AG09319 (cell line): Measurements from ENCODE around the gene KRT13.

Source experiments
- DNase-seq: peaks from one replicate; pipeline ENCODE4 v3.0.0-alpha.2; 2010; ENCODE audit warnings: low read depth; ENCODE audit errors: extremely low read depth
- CTCF ChIP-seq: IDR thresholded peaks from 2 replicates; pipeline ENCODE4 v1.5.1; 2011; ENCODE audit warnings: low read depth, mild to moderate bottlenecking, inconsistent platforms, low read length, moderate library complexity

KRT13 gene

DNA sequence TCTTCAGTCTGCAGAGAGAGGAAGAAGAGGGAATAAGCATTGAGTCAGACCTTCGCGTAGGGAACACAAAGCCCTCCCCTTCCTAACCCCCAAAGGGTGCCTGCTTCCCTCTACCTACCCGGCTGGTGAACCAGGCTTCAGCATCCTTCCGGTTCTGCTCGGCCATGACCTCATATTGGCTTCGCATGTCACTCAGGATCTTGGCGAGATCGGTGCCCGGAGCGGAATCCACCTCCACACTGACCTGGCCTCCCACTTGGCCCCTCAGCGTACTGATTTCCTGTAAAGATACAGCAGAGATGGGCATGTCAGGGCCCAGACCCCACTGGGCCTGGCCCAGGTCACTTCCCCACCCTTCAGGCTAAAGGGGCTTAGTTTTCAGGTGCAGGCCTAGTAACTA is 18.8 kb upstream of the KRT13 start:
- DNase-seq, result no peak
- TF ChIP-seq CTCF, result no peak

GRCh38 chr17:41523787-41524186 is 18.4 kb upstream of the KRT13 start:
- TF ChIP-seq CTCF, result no peak
- no peak for DNase-seq

DNA sequence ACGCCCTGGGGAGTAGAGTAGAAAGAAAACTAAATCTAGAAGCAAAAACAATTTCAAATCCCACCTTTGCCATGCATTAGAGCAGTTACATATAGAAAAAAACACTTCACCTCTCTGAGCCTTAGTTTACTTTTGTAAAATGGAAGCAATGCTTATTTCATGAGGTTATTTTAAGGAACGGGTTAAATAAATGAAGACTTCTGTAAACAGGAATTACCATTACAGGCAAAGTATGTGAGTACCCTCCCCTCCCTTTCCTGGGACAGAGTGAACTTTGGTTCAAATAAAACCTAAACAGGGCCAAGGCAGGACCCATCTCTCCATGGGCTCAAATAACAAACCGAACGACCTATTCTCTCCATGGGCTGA is 17.8 kb upstream of the KRT13 start:
- no peak for DNase-seq
- TF ChIP-seq CTCF, result no peak

DNA sequence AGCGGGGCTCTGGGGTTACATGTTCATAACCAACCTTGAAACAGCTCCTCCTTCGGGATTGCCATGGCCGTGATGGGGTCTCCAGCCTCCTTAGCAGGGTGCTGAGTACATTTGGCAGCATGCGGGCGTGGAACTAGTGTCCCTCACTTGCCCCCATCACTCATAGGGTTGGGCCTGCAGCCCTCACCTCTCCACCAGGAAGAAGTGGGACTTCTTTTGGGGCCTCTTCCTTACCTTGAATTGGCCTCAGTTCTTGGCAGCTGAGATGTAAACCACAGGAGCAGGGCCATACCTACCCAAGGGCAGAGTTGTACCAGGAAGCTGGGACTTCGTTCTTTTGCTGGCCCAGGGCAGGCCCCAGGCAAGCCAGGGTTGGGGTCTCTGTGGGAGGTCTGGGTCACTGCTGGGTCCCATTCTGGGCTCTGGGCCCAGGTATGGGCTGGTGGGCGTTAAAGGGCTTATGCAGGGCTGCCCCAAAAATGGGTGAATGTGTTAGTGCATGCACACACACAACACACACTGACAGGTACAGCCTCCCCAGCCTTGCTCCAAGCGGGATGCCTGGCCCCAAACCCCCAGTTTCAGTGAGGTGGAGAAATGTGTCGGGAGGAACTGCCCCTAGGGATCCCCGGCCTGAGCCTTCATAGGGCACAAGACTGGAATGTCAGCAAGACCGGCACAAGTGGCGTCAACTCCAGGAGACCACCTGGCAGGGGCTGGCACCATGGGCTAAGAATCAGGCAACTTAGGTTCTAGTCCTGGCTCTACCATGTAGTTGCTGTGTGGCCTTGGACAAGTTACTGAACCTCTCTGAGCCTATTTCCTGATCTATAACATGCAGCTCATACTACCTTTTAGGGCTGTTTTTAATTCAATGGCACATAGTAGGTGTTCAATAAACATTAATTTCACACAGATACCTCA is 17.2 kb upstream of the KRT13 start:
- DNase-seq, result no peak
- TF ChIP-seq CTCF, result no peak

GRCh38 chr17:41521574-41522261 is 16.3 kb upstream of the KRT13 start:
- peak; percentile 28 for DNase-seq
- TF ChIP-seq CTCF, result no peak

DNA sequence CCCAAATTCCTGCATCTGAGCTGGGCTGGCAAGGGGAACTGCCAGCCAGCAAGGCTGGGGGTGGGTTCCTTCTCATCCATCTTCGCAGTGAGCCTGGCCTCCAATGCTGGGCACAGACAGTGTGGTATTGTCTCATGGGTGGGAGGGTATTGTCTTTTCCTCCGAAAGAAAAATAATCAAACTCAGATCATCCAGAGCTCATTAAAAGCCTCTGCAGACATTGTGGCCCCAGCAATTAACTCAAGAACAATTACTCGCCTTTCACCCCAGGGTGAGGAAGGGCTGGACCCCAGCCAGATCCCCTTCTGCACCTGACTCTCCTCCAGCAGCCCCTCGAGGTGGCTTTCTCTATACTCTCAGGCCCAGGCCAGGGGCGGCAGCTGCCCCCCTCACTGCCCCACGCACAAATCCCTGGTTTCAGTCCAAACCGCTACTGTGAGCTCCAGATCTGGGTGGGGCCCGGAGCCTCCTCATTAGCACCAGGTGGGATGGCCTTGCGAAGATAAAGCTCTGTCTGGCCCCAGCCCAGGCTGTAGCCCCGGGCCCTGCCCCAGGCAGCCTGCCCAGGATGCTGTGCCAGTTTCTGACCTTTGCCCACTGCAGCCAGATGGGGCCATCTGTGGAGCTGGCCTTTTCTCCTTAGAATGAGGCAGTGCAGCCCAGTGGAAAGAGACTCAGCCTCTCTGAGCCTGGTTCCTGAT is 15.6 kb upstream of the KRT13 start:
- no peak for TF ChIP-seq CTCF
- DNase-seq, result no peak
